Adipocyte (in vitro differentiated cells): Measurements from ENCODE around the gene VSIG4.

Experiments
- DNase-seq: peaks from one replicate; pipeline ENCODE4 v3.0.0-alpha.2; 2015; ENCODE audit warnings: low read depth
- H3K27me3 ChIP-seq: replicated peaks from 2 replicates; pipeline ENCODE4 v1.7.0; 2013; ENCODE audit warnings: mild to moderate bottlenecking, low read length, moderate library complexity; ENCODE audit not compliant: control insufficient read depth, insufficient read depth
- H3K36me3 ChIP-seq: 2 replicates; pipeline ENCODE4 v1.7.0; 2013; ENCODE audit warnings: low read length, mild to moderate bottlenecking, moderate library complexity; ENCODE audit not compliant: control insufficient read depth, insufficient read depth, severe bottlenecking
- H3K4me1 ChIP-seq: 2 replicates; pipeline ENCODE4 v1.7.0; 2013; ENCODE audit warnings: mild to moderate bottlenecking, low read length, moderate library complexity; ENCODE audit not compliant: control insufficient read depth, insufficient read depth
- H3K4me3 ChIP-seq: 2 replicates; pipeline ENCODE4 v1.7.0; 2013; ENCODE audit warnings: mild to moderate bottlenecking, low read length, moderate library complexity
- H3K9ac ChIP-seq: 2 replicates; pipeline ENCODE4 v1.7.0; 2013; ENCODE audit warnings: mild to moderate bottlenecking, low read length, moderate library complexity
- H3K9me3 ChIP-seq: 2 replicates; pipeline ENCODE4 v1.7.0; 2013; ENCODE audit warnings: mild to moderate bottlenecking, low read length, moderate library complexity; ENCODE audit not compliant: control insufficient read depth

The VSIG4 gene

DNA sequence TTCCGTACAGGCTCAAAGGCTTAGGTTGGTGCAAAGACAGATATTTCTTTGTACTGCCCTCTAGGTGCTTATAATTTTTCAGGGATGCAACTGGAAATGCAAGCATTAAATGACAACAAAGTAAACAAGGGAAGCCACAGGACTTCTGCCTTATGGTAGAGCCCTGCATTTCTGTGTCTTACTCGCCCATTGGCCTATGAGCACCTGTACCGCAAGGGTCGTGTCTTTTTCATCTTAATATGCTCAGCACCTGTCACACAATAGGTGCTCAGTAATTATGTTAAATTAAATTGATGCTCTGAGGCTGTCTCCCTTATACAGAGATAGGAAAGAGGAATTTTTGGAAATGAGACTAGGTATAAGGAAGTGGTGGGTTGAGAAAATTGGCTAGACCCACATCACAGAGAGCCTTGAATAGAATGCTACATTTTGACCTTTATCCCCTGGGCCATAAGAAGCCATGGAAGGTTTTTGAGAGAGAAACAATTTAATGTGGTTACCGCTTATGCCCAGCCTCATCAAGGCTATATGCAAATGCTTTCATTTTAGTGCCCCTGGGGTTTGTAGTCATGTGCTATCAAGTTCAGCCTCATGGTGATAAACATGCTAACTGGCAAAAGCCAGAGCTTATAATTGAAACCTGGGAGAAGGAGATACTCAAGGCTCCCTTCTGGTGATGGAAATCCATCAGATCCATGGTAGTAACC lies 16.3 kb downstream of the VSIG4 start:
- Histone ChIP-seq H3K9me3 (no peaks in the 10 kb centered on the region), H3K9ac (no peak overlapping the region), H3K4me1 (no peaks in the 10 kb centered on the region), H3K4me3 (no peak overlapping the region), H3K27me3 (peaks cover 13% of the 10 kb centered on the region), H3K36me3 (no peaks in the 10 kb centered on the region)
- DNase-seq, result no peak

DNA sequence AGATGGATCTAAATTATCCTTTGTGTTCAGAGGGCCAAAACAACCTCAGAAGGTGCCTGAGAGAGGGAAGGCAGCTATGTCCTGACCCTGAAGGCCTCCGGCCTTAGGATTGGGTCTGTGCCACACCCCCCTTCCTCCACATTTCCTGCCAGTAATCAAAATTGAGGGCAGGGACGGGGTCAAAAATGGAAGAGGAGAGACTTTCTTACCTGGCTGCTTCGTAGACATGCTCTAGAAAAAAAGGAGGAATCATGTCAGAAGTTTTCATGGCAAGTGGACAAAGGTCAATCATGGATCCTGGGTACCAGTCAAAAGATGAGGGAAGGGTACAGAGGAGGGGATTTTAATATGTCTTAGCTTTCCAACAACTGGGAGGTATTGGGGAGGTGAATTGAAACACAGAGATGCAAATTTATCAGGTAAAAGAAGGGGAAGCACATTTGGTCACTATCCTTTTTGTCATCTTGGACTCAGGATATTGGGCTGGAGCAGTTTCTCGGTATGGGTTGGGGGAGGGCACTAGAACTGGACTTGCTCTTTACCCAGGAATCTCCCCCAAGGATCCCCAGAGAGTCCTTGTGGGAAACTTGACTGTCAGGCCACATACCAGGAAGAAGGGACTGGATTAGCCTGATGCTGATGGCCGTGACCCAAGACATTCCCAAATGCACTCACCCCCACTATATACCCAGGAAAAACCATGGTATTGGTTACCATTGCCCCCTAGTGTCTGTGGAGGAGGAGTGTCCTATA lies 17.1 kb downstream of the VSIG4 start:
- peaks cover 20% of the 10 kb centered on the region for H3K27me3 ChIP-seq
- no peak overlapping the region for H3K4me3 ChIP-seq
- no peak overlapping the region for H3K9ac ChIP-seq
- no peaks in the 10 kb centered on the region for H3K36me3 ChIP-seq
- DNase-seq, result no peak
- H3K9me3 ChIP-seq, result no peaks in the 10 kb centered on the region
- no peaks in the 10 kb centered on the region for H3K4me1 ChIP-seq

DNA sequence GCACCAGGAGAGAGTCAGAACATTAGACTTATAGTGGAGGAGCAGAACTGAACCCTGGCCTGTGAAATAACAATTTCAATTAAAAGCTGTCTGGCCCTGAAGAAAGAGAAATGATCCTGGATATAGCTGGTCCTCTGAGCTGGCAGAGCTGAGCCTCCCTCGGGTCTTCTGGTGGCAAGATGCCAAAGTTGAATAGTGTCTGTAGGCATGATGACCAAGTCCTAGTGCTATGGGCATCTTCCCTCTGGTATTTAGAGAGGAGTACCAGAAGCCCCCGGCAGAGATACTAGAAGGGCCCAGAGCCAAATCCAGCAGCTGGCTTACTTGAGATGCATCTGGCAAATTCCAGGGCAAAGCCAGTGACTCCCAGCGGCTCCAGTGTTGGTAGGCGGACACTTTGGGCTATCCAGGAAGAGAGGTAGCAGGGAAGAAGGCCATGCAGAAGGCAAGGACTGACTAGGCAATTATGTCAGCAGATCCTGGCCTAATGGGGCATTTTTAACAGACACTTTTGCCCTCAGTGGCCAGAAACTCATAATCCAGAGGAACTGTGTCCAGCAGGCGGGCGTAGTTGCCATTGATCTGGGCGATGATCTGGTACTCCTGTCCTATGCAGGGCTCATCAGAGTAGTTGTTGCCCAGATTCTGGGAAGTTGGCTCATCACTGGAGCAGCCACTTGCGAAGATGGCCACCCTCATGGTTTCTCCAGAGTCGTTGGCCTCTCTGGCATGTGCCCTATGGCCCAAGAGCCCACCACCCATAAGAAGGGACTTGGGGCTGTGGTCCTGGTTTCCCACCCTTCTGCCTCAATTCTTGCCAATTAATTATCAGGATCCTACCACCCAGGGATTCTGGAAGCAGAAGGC lies 17.9 kb downstream of the VSIG4 start:
- H3K4me3 ChIP-seq, result no peak overlapping the region
- no peak overlapping the region for H3K9ac ChIP-seq
- no peaks in the 10 kb centered on the region for H3K9me3 ChIP-seq
- H3K36me3 ChIP-seq, result no peaks in the 10 kb centered on the region
- DNase-seq, result no peak
- H3K4me1 ChIP-seq, result no peaks in the 10 kb centered on the region
- H3K27me3 ChIP-seq, result peaks cover 24% of the 10 kb centered on the region

GRCh38 chrX:66021401-66021764 lies 18.5 kb downstream of the VSIG4 start:
- Histone ChIP-seq H3K9ac (no peak overlapping the region), H3K4me3 (no peak overlapping the region), H3K4me1 (no peaks in the 10 kb centered on the region), H3K9me3 (no peaks in the 10 kb centered on the region), H3K27me3 (peaks cover 24% of the 10 kb centered on the region), H3K36me3 (no peaks in the 10 kb centered on the region)
- no peak for DNase-seq

DNA sequence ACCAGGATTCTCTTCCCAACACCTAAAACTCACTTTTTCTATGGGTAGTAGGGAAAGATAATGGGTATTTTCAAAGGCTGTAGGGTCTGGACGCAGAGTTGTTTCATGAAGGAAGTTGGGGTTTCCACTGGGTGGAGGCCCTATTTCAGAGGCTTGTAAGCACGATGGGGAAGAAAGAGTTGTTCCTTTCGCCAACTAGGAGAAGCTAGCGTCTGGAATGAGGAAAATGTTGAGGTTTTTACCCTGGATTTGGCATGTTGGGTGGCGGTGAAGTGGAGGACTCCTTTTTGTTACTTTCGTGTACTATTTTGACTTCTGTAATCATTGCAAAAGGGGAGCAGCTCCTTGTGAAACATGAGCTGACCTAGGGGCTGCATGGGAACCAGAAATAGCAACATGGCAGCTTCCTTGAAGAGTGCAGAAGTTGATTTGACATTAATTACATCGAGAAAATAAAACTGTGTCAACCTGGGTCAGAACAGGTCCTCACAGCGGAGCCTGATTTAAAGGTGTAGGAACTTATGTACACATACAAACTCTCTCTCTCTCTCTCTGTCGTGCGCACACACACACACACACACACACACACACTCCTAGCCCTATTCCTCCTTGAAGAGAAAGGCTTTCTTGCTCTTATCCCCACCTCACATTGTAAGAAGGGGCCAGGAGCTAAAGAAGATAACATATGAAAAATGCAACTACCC lies 19.1 kb downstream of the VSIG4 start:
- Histone ChIP-seq H3K9me3 (peaks cover 2% of the 10 kb centered on the region), H3K36me3 (no peaks in the 10 kb centered on the region), H3K4me1 (no peaks in the 10 kb centered on the region), H3K9ac (no peak overlapping the region), H3K27me3 (peaks cover 23% of the 10 kb centered on the region), H3K4me3 (no peak overlapping the region)
- DNase-seq, result no peak

DNA sequence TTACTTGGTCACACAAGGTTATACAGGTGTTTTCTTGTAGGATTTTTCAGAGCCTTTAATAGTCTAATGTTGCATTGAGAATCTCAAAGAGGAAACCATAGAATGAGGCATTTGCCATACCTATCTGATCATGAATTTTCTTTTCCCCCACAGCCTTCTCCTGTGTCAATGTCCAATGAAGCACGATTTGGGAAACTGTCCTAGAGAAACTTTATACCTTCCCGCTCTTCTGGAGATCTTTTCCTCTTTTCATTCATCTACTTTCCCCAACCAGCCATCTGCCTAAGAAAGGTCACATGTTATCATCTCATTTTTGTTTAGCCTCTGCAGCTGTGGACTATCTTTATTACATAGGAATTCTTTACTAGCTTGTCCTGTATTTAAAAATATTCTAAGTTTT lies 19.9 kb downstream of the VSIG4 start:
- DNase-seq, result no peak
- no peaks in the 10 kb centered on the region for H3K4me1 ChIP-seq
- peaks cover 4% of the 10 kb centered on the region for H3K9me3 ChIP-seq
- no peaks in the 10 kb centered on the region for H3K36me3 ChIP-seq
- no peak overlapping the region for H3K4me3 ChIP-seq
- no peak overlapping the region for H3K9ac ChIP-seq
- H3K27me3 ChIP-seq, result peaks cover 31% of the 10 kb centered on the region

DNA sequence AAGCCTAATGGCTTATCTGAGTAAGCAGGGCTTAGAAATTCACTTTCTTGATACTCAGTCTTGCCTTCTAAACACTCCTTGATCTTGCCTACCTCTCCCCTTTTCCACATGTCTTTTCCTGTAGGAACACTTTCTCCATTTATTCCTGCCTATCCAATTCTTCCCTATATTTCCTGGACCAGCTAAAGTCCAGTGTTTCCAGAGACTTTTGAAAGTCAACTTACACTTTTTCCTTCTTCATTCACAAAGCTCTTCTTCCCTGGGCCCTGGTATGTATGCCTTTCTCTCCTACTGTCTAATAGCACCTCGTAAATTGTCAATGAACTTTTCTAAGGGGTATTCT lies 20.6 kb downstream of the VSIG4 start:
- Histone ChIP-seq H3K36me3 (no peaks in the 10 kb centered on the region), H3K27me3 (peaks cover 36% of the 10 kb centered on the region), H3K9ac (no peak overlapping the region), H3K9me3 (peaks cover 4% of the 10 kb centered on the region), H3K4me3 (no peak overlapping the region), H3K4me1 (no peaks in the 10 kb centered on the region)
- no peak for DNase-seq

- no peaks in the 10 kb centered on the region for H3K36me3 ChIP-seq
- no peak for DNase-seq
These were observed 21.1 kb downstream of the VSIG4 start for GRCh38 chrX:66018585-66019309.

DNA sequence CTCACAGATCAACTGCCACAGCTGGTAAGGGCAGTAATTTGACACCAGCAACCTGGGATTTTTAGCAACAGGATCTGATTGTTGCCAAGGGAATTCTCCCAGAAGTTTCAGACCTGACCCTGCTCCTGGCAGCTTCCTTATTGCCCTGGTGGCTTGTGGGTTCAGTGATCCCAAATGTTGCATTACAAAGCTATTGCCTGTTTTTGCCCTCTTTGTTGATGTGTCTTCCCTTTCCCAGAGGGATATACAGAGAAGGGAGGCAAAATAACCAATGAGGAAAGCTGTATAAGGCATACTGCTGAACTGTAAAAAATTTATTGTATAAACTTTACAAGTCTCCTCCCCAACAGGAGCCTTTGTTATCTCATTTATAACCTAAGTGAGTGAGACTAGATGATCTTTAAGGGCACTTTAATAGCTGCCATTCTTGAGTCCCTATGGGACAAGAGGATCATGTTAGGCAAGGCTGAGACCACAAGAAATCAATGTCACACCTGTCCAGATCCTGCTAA lies 22.2 kb downstream of the VSIG4 start:
- H3K36me3 ChIP-seq, result no peaks in the 10 kb centered on the region
- no peaks in the 10 kb centered on the region for H3K4me1 ChIP-seq
- H3K4me3 ChIP-seq, result no peak overlapping the region
- DNase-seq, result no peak
- H3K27me3 ChIP-seq, result peaks cover 51% of the 10 kb centered on the region
- peaks cover 4% of the 10 kb centered on the region for H3K9me3 ChIP-seq
- no peak overlapping the region for H3K9ac ChIP-seq

More at GRCh38 chrX:66018585-66019309, 21.1 kb downstream of the VSIG4 start:
- H3K27me3 ChIP-seq, result peaks cover 41% of the 10 kb centered on the region
- H3K4me3 ChIP-seq, result no peak overlapping the region
- no peaks in the 10 kb centered on the region for H3K4me1 ChIP-seq
- H3K9me3 ChIP-seq, result peaks cover 4% of the 10 kb centered on the region
- H3K9ac ChIP-seq, result no peak overlapping the region

DNA sequence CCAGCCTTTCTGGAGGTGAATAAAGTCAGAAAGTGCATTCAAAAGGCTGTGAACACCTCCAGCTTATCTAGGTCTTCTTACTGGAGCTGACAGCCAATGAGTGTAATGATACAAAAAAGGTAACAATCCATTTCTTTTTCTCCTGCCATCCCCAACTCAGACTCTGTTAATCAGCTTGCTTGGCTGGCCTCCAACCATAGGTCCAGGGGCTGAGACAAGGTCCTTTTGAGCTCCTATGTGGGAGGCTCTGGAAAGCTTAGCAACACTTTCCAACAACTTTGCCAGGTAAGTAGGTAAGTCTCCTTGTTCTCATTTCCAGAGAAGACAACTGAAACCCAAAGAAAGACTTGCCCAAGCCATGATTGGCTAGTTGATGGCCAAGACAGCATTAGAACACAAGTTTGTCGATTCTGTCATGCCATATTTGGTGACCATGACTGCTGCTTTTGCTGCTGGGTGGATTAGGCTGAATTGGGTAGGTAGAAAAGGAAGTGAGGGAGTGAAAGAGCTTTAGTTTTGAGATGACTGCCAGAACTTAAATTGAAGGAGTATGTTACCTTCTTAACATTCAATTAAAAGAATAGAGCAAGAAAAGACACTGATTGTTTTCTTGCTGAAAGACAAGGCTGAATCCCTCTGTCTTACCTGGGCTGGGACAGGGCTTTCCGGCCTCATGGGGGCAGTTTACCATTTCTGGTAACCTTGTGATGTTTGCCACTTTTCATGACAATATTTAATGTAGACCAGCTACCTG lies 22.8 kb downstream of the VSIG4 start:
- H3K9ac ChIP-seq, result no peak overlapping the region
- H3K4me1 ChIP-seq, result no peaks in the 10 kb centered on the region
- peaks cover 57% of the 10 kb centered on the region for H3K27me3 ChIP-seq
- peaks cover 4% of the 10 kb centered on the region for H3K9me3 ChIP-seq
- H3K36me3 ChIP-seq, result no peaks in the 10 kb centered on the region
- no peak for DNase-seq
- no peak overlapping the region for H3K4me3 ChIP-seq
